ENCODE results near the gene JAK1.

The JAK1 gene

GRCh38 chr1:64845831-64846425 lies 120.4 kb downstream of the JAK1 start:
- no peak for DNase-seq (ENCODE audit: low read depth)
- H3K4me3 ChIP-seq (ENCODE audit: low read depth, low read length) = no peak overlapping the region
- no peak for TF ChIP-seq CTCF (IDR thresholded peaks at IDR 0.05; ENCODE audit: insufficient read depth, low read depth, low read length, missing control alignments)

- no peak for DNase-seq (ENCODE audit: low read depth)
- no peak for TF ChIP-seq CTCF (IDR thresholded peaks at IDR 0.05; ENCODE audit: insufficient read depth, low read depth, low read length, missing control alignments)
- H3K4me3 ChIP-seq (ENCODE audit: low read depth, low read length) = no peak overlapping the region
Observed at GRCh38 chr1:64844609-64845008, 121.7 kb downstream of the JAK1 start.

GRCh38 chr1:64844175-64844574 lies 122.2 kb downstream of the JAK1 start:
- DNase-seq (ENCODE audit: low read depth) = no peak
- TF ChIP-seq CTCF (IDR thresholded peaks at IDR 0.05; ENCODE audit: insufficient read depth, low read depth, low read length, missing control alignments) = no peak
- H3K4me3 ChIP-seq (ENCODE audit: low read depth, low read length) = no peak overlapping the region

- no peak for DNase-seq (ENCODE audit: low read depth)
- TF ChIP-seq CTCF (IDR thresholded peaks at IDR 0.05; ENCODE audit: insufficient read depth, low read depth, low read length, missing control alignments) = no peak
- H3K4me3 ChIP-seq (ENCODE audit: low read depth, low read length) = no peak overlapping the region
Observed at GRCh38 chr1:64843675-64844074, 122.7 kb downstream of the JAK1 start.

- H3K4me3 ChIP-seq (ENCODE audit: low read depth, low read length) = no peak overlapping the region
- no peak for DNase-seq (ENCODE audit: low read depth)
- no peak for TF ChIP-seq CTCF (IDR thresholded peaks at IDR 0.05; ENCODE audit: insufficient read depth, low read depth, low read length, missing control alignments)
Observed at GRCh38 chr1:64842224-64842623, 124.1 kb downstream of the JAK1 start.

- TF ChIP-seq CTCF (IDR thresholded peaks at IDR 0.05; ENCODE audit: insufficient read depth, low read depth, low read length, missing control alignments) = no peak
- H3K4me3 ChIP-seq (ENCODE audit: low read depth, low read length) = no peak overlapping the region
- no peak for DNase-seq (ENCODE audit: low read depth)
Observed at GRCh38 chr1:64841330-64842065, 124.9 kb downstream of the JAK1 start.

All from GM12865 (cell line).